Measurements from ENCODE around the gene ACOT7.

GRCh38 chr1:6345009-6345408, 48.6 kb downstream of the ACOT7 start:
- TF ChIP-seq, protein P1, sequence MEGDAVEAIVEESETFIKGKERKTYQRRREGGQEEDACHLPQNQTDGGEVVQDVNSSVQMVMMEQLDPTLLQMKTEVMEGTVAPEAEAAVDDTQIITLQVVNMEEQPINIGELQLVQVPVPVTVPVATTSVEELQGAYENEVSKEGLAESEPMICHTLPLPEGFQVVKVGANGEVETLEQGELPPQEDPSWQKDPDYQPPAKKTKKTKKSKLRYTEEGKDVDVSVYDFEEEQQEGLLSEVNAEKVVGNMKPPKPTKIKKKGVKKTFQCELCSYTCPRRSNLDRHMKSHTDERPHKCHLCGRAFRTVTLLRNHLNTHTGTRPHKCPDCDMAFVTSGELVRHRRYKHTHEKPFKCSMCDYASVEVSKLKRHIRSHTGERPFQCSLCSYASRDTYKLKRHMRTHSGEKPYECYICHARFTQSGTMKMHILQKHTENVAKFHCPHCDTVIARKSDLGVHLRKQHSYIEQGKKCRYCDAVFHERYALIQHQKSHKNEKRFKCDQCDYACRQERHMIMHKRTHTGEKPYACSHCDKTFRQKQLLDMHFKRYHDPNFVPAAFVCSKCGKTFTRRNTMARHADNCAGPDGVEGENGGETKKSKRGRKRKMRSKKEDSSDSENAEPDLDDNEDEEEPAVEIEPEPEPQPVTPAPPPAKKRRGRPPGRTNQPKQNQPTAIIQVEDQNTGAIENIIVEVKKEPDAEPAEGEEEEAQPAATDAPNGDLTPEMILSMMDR (IDR thresholded peaks at IDR 0.05): no peak
- TF ChIP-seq POLR2A (IDR thresholded peaks at IDR 0.05): no peak
- TF ChIP-seq POLR2AphosphoS5 (IDR thresholded peaks at IDR 0.05): no peak

Measured in prostate gland (tissue), 2 donors.